HG03196 (cell line): Measurements from ENCODE around the gene SORCS2.

Source experiments
- ATAC-seq: cut with Tn5 transposase; IDR thresholded peaks from one replicate; pipeline ENCODE4 v1.9.1; 2021; ENCODE audit not compliant: unreplicated experiment

SORCS2 gene

DNA sequence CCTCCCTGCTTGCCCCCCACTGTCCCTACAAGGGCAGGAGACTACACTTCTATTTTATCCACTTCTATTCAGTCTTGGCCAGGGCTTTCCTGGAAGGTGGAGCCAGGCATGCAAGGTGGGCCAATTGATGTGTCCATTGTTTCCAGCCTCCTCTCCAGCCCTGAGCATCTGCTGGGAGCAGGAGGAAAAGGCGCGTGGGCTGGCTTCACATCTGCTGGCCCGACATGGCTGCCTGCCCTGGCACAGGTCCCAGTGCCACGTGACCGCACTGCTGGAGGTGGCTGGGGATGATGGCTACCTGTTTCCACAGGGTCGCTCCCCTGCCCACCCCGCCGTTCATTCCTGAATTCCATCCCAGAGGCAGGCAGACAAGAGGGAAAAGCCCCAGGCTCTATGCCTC, 499.6 kb downstream of the SORCS2 start:
- no peak for ATAC-seq

GRCh38 chr4:7692451-7693236, 500.3 kb downstream of the SORCS2 start:
- no peak for ATAC-seq

DNA sequence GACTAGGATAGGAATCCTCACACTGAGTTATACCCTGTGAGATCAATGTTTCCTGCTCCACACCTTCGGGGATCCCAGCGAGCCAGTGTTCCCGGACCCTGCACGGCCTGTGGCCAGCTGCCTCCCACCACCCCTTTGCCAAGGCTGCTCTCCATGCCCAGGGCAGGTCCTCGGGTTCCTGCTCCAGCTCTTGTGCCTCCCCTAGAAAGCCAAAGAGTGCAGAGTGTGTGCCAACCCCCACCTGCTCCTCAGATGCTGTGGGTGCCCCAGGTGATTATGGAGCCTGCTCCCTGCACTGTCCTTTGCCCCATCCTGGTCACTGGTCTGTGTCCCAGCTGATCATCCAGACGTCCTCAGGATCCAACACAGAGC, 500.9 kb downstream of the SORCS2 start:
- no peak for ATAC-seq

DNA sequence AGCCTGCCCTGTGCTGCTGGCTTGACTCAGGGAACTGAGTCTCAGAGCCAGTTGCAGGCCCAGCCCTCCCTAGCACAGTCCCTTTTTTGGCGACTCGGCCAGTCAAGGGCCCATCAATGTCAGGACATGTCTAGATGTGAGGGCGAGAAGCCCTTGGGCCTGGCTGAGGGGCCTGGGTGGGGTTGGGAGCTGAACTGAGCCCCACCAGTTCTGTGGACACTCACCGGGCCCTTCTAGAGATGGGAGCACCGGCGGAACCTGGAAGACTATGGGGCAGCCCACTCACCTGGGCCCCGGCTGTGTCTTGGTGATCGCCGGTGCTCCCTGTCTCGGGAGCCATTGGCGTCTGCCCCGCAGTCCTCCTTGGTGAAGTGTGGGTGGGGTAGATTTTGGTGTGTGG, 501.4 kb downstream of the SORCS2 start:
- no peak for ATAC-seq

- no peak for ATAC-seq
Observed at GRCh38 chr4:7694324-7694723, 502.0 kb downstream of the SORCS2 start.

DNA sequence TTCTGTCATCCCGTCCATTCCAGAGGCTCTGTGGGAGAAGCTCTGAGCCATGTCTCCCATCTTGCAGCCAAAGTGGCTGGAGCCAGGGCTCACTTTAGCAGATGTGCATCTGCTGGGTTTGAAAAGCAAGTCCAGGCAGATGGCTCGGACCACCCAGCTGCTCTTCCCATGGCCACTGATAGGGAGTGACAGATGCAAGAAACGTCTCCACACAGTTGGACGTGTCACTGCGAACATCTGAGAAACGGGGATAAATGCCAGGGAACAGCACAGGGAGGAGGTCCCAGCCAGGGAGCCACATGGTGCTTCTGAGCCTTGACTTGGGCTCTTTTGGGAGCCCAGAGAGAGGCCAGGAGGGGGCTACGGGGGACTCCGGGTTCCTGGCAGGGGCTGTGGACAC, 505.0 kb downstream of the SORCS2 start:
- no peak for ATAC-seq

DNA sequence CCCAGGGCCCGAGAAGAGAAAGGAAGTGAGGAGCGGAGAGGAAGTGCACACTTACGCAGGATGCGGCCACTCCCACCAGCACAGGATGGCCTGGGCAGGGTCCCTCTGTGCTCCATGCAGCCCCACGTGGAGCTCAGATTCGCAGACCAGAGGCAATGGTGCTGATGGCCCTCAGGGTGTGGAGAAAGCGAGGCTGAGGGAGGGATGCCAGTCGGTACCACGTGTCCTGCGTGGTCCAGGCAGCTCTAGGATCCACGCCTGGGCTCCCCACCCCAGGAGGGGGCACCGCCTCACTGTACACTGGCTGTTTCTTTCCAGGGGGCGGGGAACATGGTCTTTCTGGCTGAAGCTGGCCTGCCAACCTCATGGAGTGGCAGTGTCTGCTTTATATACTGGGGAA, 505.5 kb downstream of the SORCS2 start:
- no peak for ATAC-seq

- ATAC-seq, result no peak
Observed at GRCh38 chr4:7698584-7698983, 506.2 kb downstream of the SORCS2 start.

DNA sequence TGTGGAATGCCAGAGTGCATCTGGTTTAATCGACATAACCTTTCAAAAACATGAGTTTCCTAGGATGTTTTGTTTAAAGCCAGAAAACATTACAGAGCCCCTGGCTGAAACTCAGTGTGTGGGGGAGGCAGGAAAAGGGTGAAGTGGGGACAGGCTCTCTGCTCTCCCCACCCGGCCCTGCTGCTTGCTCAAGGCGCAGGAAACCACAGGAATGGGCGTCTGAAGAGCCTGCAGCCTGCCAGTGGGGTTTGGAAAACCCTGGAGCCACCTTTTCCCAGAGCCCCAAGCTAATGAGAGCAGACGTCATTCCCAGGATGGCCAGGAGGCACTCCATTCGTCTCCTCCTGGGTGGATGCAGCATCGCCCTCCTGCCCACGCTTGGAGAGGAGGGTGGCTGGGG, 506.7 kb downstream of the SORCS2 start:
- no peak for ATAC-seq

- ATAC-seq, result no peak
Observed at GRCh38 chr4:7699825-7700224, 507.5 kb downstream of the SORCS2 start.

- ATAC-seq, result no peak
Observed at GRCh38 chr4:7700665-7701064, 508.3 kb downstream of the SORCS2 start.

GRCh38 chr4:7701866-7702649, 509.7 kb downstream of the SORCS2 start:
- no peak for ATAC-seq

DNA sequence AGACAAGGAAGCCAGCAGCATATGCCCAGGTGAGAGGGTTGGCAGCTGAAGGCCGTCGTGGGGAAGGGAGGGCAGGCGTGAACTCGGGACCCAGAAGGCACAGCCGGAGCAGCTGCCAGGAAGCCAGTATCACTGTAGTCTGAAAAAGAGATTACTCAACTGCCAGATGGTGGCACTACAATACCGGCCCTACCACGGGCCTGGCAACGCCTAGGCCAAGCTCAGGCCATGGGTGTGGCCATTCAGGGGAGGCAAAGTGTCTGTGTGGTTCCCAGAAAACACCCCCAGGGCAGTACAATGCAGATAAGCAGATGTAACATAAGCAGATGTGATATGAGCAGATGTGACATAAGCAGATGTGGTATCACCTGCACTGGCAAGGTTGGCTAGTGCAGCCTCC, 511.4 kb downstream of the SORCS2 start:
- ATAC-seq, result no peak

- ATAC-seq, result no peak
Observed at GRCh38 chr4:7704091-7704490, 511.8 kb downstream of the SORCS2 start.

GRCh38 chr4:7704625-7705024, 512.3 kb downstream of the SORCS2 start:
- no peak for ATAC-seq

DNA sequence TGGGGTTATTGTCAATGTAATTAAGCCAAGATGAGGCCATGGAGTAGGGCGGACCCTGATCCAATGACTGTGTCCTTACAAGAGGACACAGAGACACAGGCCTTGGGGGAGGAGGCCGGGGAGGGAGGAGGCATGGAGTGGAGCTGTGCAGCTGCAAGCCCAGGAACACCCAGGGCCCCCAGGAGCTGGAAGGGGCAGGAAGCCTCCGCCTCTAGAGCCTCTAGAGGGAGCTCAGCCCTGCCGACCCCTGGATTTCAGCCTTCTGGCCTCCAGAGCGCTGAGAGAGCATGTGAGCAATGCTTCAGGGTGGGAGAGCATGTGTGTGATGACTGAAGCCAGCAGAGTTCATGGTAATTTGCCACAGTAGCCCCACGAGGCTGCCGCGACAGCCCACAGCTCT, 512.7 kb downstream of the SORCS2 start:
- no peak for ATAC-seq

- ATAC-seq, result no peak
Observed at GRCh38 chr4:7705593-7705992, 513.3 kb downstream of the SORCS2 start.

DNA sequence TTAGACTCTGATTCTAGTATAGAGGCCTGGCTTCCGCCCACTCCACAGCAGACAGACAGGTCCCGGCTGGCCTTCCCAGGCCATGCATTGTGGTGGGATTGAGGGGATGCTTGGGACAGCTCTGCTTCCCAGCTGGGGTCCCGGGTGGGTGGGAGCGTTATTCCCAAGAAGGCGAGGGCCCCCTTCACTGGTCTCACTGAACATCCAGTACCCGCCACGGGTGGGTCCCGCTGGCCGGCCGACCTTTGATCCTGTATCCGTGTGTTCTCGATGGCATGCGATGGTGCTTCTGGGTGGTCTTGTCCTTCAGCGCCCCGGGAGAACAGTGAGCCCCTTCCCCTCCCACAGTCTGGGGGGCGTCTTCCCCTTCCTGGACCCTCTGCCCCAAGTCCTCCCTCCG, 515.9 kb downstream of the SORCS2 start:
- ATAC-seq, result no peak

DNA sequence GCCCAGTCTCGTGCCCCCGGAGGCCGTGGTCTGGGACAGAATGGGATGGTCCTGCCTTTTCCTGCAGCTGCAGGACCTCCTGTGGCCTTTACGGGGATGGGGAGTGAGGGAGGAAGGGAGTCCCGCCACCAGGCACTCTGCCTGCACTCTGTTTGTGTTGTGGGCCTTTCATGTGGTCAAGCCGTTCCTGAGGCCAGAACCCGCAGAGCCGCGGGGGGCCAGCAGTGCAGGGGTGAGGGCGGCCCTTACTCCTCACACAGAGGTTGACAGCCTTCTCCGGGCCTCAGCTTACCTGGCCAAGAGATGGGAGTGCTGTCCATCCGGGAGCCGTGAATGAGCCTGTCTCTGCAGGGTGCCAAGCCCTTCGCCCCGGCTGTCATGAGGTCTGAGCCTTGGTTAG, 516.6 kb downstream of the SORCS2 start:
- no peak for ATAC-seq

- ATAC-seq, result no peak
Observed at GRCh38 chr4:7709431-7709830, 517.1 kb downstream of the SORCS2 start.

DNA sequence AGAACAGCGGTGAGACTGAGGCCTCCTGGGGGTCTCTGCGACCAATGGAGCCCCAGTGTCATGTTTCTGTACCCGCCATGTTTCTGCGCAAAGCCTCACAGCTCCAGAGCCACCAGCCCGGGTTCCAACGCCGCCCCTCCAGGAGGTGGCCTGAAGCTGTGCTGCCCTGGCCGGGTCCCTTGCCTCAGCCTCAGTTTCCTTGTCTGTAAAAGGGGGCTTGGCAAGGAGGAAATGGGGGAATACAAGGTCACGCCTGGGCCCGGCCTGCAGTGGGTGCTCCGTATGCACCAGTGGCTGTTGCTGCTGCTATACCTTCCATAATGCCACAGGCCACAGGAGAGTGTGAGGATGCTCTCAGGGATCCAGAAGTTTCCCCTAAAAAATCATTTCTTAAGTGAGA, 517.8 kb downstream of the SORCS2 start:
- ATAC-seq, result no peak

GRCh38 chr4:7710576-7711306, 518.4 kb downstream of the SORCS2 start:
- no peak for ATAC-seq
